Calu3 (cell line): ENCODE data around the gene LY6G6F. TPM values are rescaled to one million over a fixed set of nuclear protein-coding genes. Genes with fewer than 3 reads are reported as not detected.

Source experiments
- BruUV-seq: library from RNA; stranded (reverse); fragments of 400-500 nt; replicated peaks from 2 replicates; lab custom pipeline; 2021; lab: Mats Ljungman, UMichigan
- CTCF ChIA-PET: fragments of 300-600 bp; sonication (Branson Sonifier 250); formaldehyde crosslinking; loops from one replicate; lab custom pipeline; 2022; ENCODE audit warnings: antibody characterized with exemption; lab: Charles Lee
- DNase-seq: peaks from one replicate; pipeline ENCODE4 v3.0.0; 2022
- H3K27ac Mint-ChIP-seq: one replicate; pipeline ENCODE4 v1.8.0; 2022; ENCODE audit warnings: mixed read lengths; ENCODE audit not compliant: unreplicated experiment
- H3K27me3 Mint-ChIP-seq: one replicate; pipeline ENCODE4 v1.8.0; 2022; ENCODE audit warnings: mixed read lengths; ENCODE audit not compliant: unreplicated experiment
- H3K36me3 Mint-ChIP-seq: one replicate; pipeline ENCODE4 v1.8.0; 2022; ENCODE audit warnings: mild to moderate bottlenecking, moderate library complexity, mixed read lengths; ENCODE audit not compliant: insufficient read depth, unreplicated experiment
- H3K4me1 Mint-ChIP-seq: one replicate; pipeline ENCODE4 v1.8.0; 2022; ENCODE audit warnings: mild to moderate bottlenecking, low read depth, mixed read lengths; ENCODE audit not compliant: unreplicated experiment
- H3K4me3 Mint-ChIP-seq: one replicate; pipeline ENCODE4 v1.8.0; 2022; ENCODE audit warnings: mild to moderate bottlenecking, low read depth, moderate library complexity, mixed read lengths; ENCODE audit not compliant: unreplicated experiment
- H3K9me3 Mint-ChIP-seq: one replicate; pipeline ENCODE4 v1.8.0; 2022; ENCODE audit warnings: low read depth, mixed read lengths; ENCODE audit not compliant: unreplicated experiment
- intact Hi-C: fragments of 100-400 bp; cut with micrococcal nuclease; formaldehyde crosslinking; loops from one replicate; pipeline ENCODE4 v1.10.0; 2022; ENCODE audit not compliant: unreplicated experiment
- total RNA-seq: library from RNA; stranded (reverse); gene quantifications from 2 replicates; pipeline ENCODE4 v1.2.3, GENCODE V29; 2022
- TF ChIP-seq, protein P1 (sequence below): fragments of 200-600 bp; IDR thresholded peaks from one replicate; pipeline ENCODE4 v1.8.0; 2022; ENCODE audit warnings: antibody characterized with exemption; ENCODE audit not compliant: unreplicated experiment

Gene LY6G6F
- total RNA-seq, 1 experiment from 2014 or later, result not detected

GRCh38 chr6:31702405-31702818 lies 4.3 kb upstream of the LY6G6F start:
- intact Hi-C loops, result loop anchor here (5.0 kb wide), 1 partner anchor 35 kb away; the partner anchor contains the start of gene CLIC1
- Mint-ChIP-seq H3K27ac (peak overlapping the region; percentile 66), H3K4me1 (peaks cover 7% of the 10 kb centered on the region), H3K9me3 (no peaks in the 10 kb centered on the region), H3K4me3 (peak overlapping the region; percentile 77), H3K36me3 (peaks cover 22% of the 10 kb centered on the region), H3K27me3 (no peaks in the 10 kb centered on the region)
- BruUV-seq, result no TSS peak
- no peak for DNase-seq
- TF ChIP-seq, protein P1, sequence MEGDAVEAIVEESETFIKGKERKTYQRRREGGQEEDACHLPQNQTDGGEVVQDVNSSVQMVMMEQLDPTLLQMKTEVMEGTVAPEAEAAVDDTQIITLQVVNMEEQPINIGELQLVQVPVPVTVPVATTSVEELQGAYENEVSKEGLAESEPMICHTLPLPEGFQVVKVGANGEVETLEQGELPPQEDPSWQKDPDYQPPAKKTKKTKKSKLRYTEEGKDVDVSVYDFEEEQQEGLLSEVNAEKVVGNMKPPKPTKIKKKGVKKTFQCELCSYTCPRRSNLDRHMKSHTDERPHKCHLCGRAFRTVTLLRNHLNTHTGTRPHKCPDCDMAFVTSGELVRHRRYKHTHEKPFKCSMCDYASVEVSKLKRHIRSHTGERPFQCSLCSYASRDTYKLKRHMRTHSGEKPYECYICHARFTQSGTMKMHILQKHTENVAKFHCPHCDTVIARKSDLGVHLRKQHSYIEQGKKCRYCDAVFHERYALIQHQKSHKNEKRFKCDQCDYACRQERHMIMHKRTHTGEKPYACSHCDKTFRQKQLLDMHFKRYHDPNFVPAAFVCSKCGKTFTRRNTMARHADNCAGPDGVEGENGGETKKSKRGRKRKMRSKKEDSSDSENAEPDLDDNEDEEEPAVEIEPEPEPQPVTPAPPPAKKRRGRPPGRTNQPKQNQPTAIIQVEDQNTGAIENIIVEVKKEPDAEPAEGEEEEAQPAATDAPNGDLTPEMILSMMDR, result no peak
- CTCF ChIA-PET, result interaction anchor here (0.8 to 1.8 kb wide), 8 partner anchors 12 to 113 kb away, joined by 3 to 14 read pairs (median 4); partner anchors contain the start of genes DDAH2, HSPA1A, HSPA1L and LY6G6C

GRCh38 chr6:31702819-31703716 lies 3.6 kb upstream of the LY6G6F start, which contains the start of gene ABHD16A:
ABHD16A (minus strand) TSS chr6:31703324; CDS start chr6:31703281, 43 bp downstream.
- Mint-ChIP-seq H3K27ac (peak within 1 kb of the TSS; percentile 66), H3K4me1 (peaks cover 7% of the 10 kb centered on the region), H3K36me3 (peaks cover 17% of the 10 kb centered on the region), H3K4me3 (peak within 1 kb of the TSS; percentile 77), H3K9me3 (no peaks in the 10 kb centered on the region), H3K27me3 (no peaks in the 10 kb centered on the region)
- CTCF ChIA-PET, result interaction anchor here (0.6 to 1.8 kb wide), 18 partner anchors 8 to 1536 kb away, joined by 3 to 14 read pairs (median 4); partner anchors contain the start of genes ATP6V1G2, CLIC1, DDAH2 and HSPA1A
- BruUV-seq, result TSS peak; percentile 91
- intact Hi-C loops, result loop anchor here (5.0 kb wide), 1 partner anchor 34 kb away; the partner anchor contains the start of gene CLIC1
- peak; percentile 100 for DNase-seq
- TF ChIP-seq, protein P1, result peak; percentile 39

- Mint-ChIP-seq H3K27ac (no peak overlapping the region), H3K9me3 (no peaks in the 10 kb centered on the region), H3K27me3 (no peaks in the 10 kb centered on the region), H3K36me3 (peaks cover 17% of the 10 kb centered on the region), H3K4me3 (no peak overlapping the region), H3K4me1 (peaks cover 13% of the 10 kb centered on the region)
- no peak for DNase-seq
- no TSS peak for BruUV-seq
- CTCF ChIA-PET, result interaction anchor here (0.7 kb wide), 1 partner anchor 81 kb away, joined by 3 read pairs; no protein-coding TSS in a partner anchor
- TF ChIP-seq, protein P1, result no peak
- intact Hi-C loops, result no loop called here
These were observed 735 bp upstream of the LY6G6F start for GRCh38 chr6:31705931-31706330.

DNA sequence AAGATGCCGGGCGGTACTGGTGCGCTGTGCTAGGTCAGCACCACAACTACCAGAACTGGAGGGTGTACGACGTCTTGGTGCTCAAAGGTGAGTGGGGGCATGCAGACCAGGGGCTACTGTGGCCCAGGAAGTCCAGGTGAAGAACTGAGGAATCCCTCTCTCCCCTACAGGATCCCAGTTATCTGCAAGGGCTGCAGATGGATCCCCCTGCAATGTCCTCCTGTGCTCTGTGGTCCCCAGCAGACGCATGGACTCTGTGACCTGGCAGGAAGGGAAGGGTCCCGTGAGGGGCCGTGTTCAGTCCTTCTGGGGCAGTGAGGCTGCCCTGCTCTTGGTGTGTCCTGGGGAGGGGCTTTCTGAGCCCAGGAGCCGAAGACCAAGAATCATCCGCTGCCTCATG lies 1.0 kb downstream of the LY6G6F start:
- CTCF ChIA-PET, result no interaction called here
- intact Hi-C loops, result no loop called here
- TF ChIP-seq, protein P1, result no peak

More for the DNA sequence above, 1.0 kb downstream of the LY6G6F start:
- no TSS peak for BruUV-seq
- H3K9me3 Mint-ChIP-seq, result no peaks in the 10 kb centered on the region
- H3K27me3 Mint-ChIP-seq, result peaks cover 7% of the 10 kb centered on the region
- no peak overlapping the region for H3K27ac Mint-ChIP-seq
- no peak for DNase-seq
- peaks cover 12% of the 10 kb centered on the region for H3K36me3 Mint-ChIP-seq
- no peak overlapping the region for H3K4me3 Mint-ChIP-seq
- peaks cover 30% of the 10 kb centered on the region for H3K4me1 Mint-ChIP-seq
